GM21737 (cell line): Measurements from ENCODE around the gene KIF19.
"Not testable (repeated sequence)": the region's sequence is repeated elsewhere in the genome, so short reads cannot be mapped to it uniquely, and the experiment has no call there.

ENCODE experiments used
- ATAC-seq: cut with Tn5 transposase; IDR thresholded peaks from one replicate; pipeline ENCODE4 v1.9.1; 2021; ENCODE audit warnings: mild to moderate bottlenecking, moderate library complexity; ENCODE audit not compliant: unreplicated experiment

The KIF19 gene

GRCh38 chr17:74389084-74389753 is 63.2 kb downstream of the KIF19 start:
- ATAC-seq, result no peak

GRCh38 chr17:74389937-74390679 is 64.1 kb downstream of the KIF19 start:
- ATAC-seq, result no peak

GRCh38 chr17:74390680-74391653 is 64.9 kb downstream of the KIF19 start:
- ATAC-seq, result no peak

GRCh38 chr17:74391771-74392170 is 65.7 kb downstream of the KIF19 start:
- ATAC-seq, result no peak

- ATAC-seq, result no peak
Observed at GRCh38 chr17:74392848-74393247, 66.8 kb downstream of the KIF19 start.

- no peak for ATAC-seq
Observed at GRCh38 chr17:74393346-74393942, 67.4 kb downstream of the KIF19 start.

GRCh38 chr17:74394275-74394950 is 68.4 kb downstream of the KIF19 start:
- no peak for ATAC-seq

- ATAC-seq, result no peak
Observed at GRCh38 chr17:74394977-74395376, 69.0 kb downstream of the KIF19 start.

- no peak for ATAC-seq
Observed at GRCh38 chr17:74396567-74396966, 70.5 kb downstream of the KIF19 start.

GRCh38 chr17:74402048-74402447 is 76.0 kb downstream of the KIF19 start:
- ATAC-seq, result no peak

GRCh38 chr17:74403512-74404137 is 77.6 kb downstream of the KIF19 start:
- no peak for ATAC-seq

GRCh38 chr17:74404218-74404617 is 78.2 kb downstream of the KIF19 start:
- no peak for ATAC-seq

GRCh38 chr17:74404789-74405188 is 78.8 kb downstream of the KIF19 start:
- no peak for ATAC-seq

- not testable (repeated sequence) for ATAC-seq
Observed at GRCh38 chr17:74405311-74405710, 79.3 kb downstream of the KIF19 start.
